Tibial nerve (tissue), 4 donors: Measurements from ENCODE around the gene PRKAG2.

Experiments
- CTCF ChIP-seq, 5 experiments: fragments of 200-600 bp in 3 of 5; fragments of 450-650 bp in 2 of 5; sonication (generic) in 3 of 5; IDR thresholded peaks; one replicate each; pipeline ENCODE4 v1.5.1; 2016 to 2019; ENCODE audit warnings: antibody characterized with exemption in 5 of 5, mild to moderate bottlenecking in 3 of 5, moderate library complexity in 2 of 5
- EP300 ChIP-seq, 2 donors: sonication (generic); formaldehyde crosslinking; IDR thresholded peaks; one replicate each; pipeline ENCODE4 v1.6.1; 2017; ENCODE audit warnings: antibody characterized with exemption in 2 of 2, mild to moderate bottlenecking in 1 of 2
- POLR2A ChIP-seq, 2 donors: fragments of 450-650 bp; IDR thresholded peaks; one replicate each; pipeline ENCODE4 v1.6.1; 2017; ENCODE audit warnings: antibody characterized with exemption in 2 of 2, mild to moderate bottlenecking in 2 of 2, moderate library complexity in 2 of 2

GRCh38 chr7:151864561-151864960 is 12.4 kb downstream of the PRKAG2 start:
- no peak for TF ChIP-seq CTCF (IDR thresholded peaks at IDR 0.05)
- no peak for TF ChIP-seq POLR2A (IDR thresholded peaks at IDR 0.05)
- TF ChIP-seq EP300 (IDR thresholded peaks at IDR 0.05): no peak
